IMR-90 (cell line): Measurements from ENCODE around the gene SEPTIN5. TPM values are rescaled to one million over a fixed set of nuclear protein-coding genes. Genes with fewer than 3 reads are reported as not detected.

Experiments used
- ATAC-seq: fragments of 200-7000 bp; cut with Tn5 transposase; 2 replicates; pipeline ENCODE4 v1.9.1; 2020; ENCODE audit warnings: low read depth, mild to moderate bottlenecking, moderate library complexity
- BruUV-seq: library from RNA; stranded (reverse); fragments of 400-500 nt; replicated peaks from 2 replicates; lab custom pipeline; 2021; lab: Mats Ljungman, UMichigan
- CTCF ChIA-PET: fragments of 300-600 bp; formaldehyde crosslinking; extraction: SDS; loops from one replicate; lab custom pipeline; 2021; ENCODE audit warnings: antibody characterized with exemption; lab: Yijun Ruan, JAX
- POLR2A ChIA-PET: fragments of 300-600 bp; sonication (Branson Sonifier 250); formaldehyde crosslinking; loops from one replicate; lab custom pipeline; 2022; ENCODE audit warnings: antibody characterized with exemption; ENCODE audit not compliant: unreplicated experiment; lab: Charles Lee
- DNase-seq: peaks from one replicate; pipeline ENCODE4 v3.0.0; 2013
- H2AFZ ChIP-seq: replicated peaks from 2 replicates; pipeline ENCODE3; 2013; ENCODE audit warnings: low read length, mild to moderate bottlenecking; ENCODE audit not compliant: poor library complexity
- H2AK5ac ChIP-seq: 2 replicates; pipeline ENCODE4 v1.6.1; 2013; ENCODE audit warnings: low read depth, low read length, inconsistent platforms
- H2AK9ac ChIP-seq: replicated peaks from 2 replicates; pipeline ENCODE3; 2013; ENCODE audit warnings: mild to moderate bottlenecking, low read depth, low read length, moderate library complexity; ENCODE audit not compliant: poor library complexity
- H2BK120ac ChIP-seq: 2 replicates; pipeline ENCODE4 v1.6.1; 2013; ENCODE audit warnings: low read depth, low read length, inconsistent platforms
- H2BK15ac ChIP-seq: 3 replicates; pipeline ENCODE4 v1.6.1; 2013; ENCODE audit warnings: low read depth, low read length, inconsistent platforms
- H2BK20ac ChIP-seq: 2 replicates; pipeline ENCODE4 v1.6.1; 2013; ENCODE audit warnings: low read depth, mild to moderate bottlenecking, inconsistent platforms, low read length, moderate library complexity
- H2BK5ac ChIP-seq: 2 replicates; pipeline ENCODE4 v1.6.1; 2013; ENCODE audit warnings: mild to moderate bottlenecking, low read depth, low read length, inconsistent platforms; ENCODE audit not compliant: poor library complexity, severe bottlenecking
- H3K14ac ChIP-seq: replicated peaks from 2 replicates; pipeline ENCODE4 v1.6.1; 2013; ENCODE audit warnings: low read depth, low read length, inconsistent platforms
- H3K18ac ChIP-seq: 2 replicates; pipeline ENCODE4 v1.6.1; 2013; ENCODE audit warnings: low read depth, low read length, control low read depth
- H3K23ac ChIP-seq: 2 replicates; pipeline ENCODE4 v1.6.1; 2013; ENCODE audit warnings: low read depth, low read length, inconsistent platforms
- H3K27ac ChIP-seq: 2 replicates; pipeline ENCODE4 v1.5.1; 2013; ENCODE audit warnings: mild to moderate bottlenecking, control low read depth, low read length; ENCODE audit not compliant: insufficient read depth
- H3K27me3 ChIP-seq: 2 replicates; pipeline ENCODE4 v1.6.1; 2013; ENCODE audit warnings: low read length; ENCODE audit not compliant: control insufficient read depth, insufficient read depth
- H3K36me3 ChIP-seq: 2 replicates; pipeline ENCODE4 v1.6.1; 2013; ENCODE audit warnings: low read length, mixed read lengths; ENCODE audit not compliant: control insufficient read depth, insufficient read depth
- H3K4ac ChIP-seq: 2 replicates; pipeline ENCODE4 v1.6.1; 2013; ENCODE audit warnings: low read depth, low read length, inconsistent platforms
- H3K4me1 ChIP-seq: 2 replicates; pipeline ENCODE4 v1.6.1; 2013; ENCODE audit warnings: low read length, mixed read lengths; ENCODE audit not compliant: control insufficient read depth, insufficient read depth
- H3K4me2 ChIP-seq: 2 replicates; pipeline ENCODE4 v1.6.1; 2013; ENCODE audit warnings: low read depth, mild to moderate bottlenecking, control low read depth, low read length, moderate library complexity
- H3K4me3 ChIP-seq: 2 replicates; pipeline ENCODE4 v1.5.1; 2013; ENCODE audit warnings: low read depth, mild to moderate bottlenecking, control low read depth, low read length, moderate library complexity; ENCODE audit not compliant: insufficient read depth
- H3K56ac ChIP-seq: 2 replicates; pipeline ENCODE4 v1.6.1; 2013; ENCODE audit warnings: low read length, inconsistent platforms; ENCODE audit not compliant: insufficient read depth; ENCODE audit errors: extremely low read depth
- H3K79me1 ChIP-seq, 2 experiments: 2 replicates each; pipeline ENCODE4 v1.6.1; 2013; ENCODE audit warnings: low read length in 2 of 2, inconsistent platforms in 1 of 2, low read depth in 1 of 2
- H3K9ac ChIP-seq: 2 replicates; pipeline ENCODE4 v1.6.1; 2013; ENCODE audit warnings: low read depth, low read length, control low read depth
- H3K9me1 ChIP-seq: 2 replicates; pipeline ENCODE4 v1.6.1; 2013; ENCODE audit warnings: low read length, inconsistent platforms; ENCODE audit not compliant: insufficient read depth
- H3K9me3 ChIP-seq: 2 replicates; pipeline ENCODE4 v1.6.1; 2013; ENCODE audit warnings: low read length; ENCODE audit not compliant: control insufficient read depth, insufficient read depth
- H4K20me1 ChIP-seq: 2 replicates; pipeline ENCODE4 v1.6.1; 2013; ENCODE audit warnings: low read length, inconsistent platforms; ENCODE audit not compliant: insufficient read depth
- H4K5ac ChIP-seq: 2 replicates; pipeline ENCODE4 v1.6.1; 2013; ENCODE audit warnings: mild to moderate bottlenecking, low read depth, low read length, control low read depth
- H4K8ac ChIP-seq, 2 experiments: 2 replicates each; pipeline ENCODE4 v1.6.1; 2013; ENCODE audit warnings: low read depth in 2 of 2, low read length in 2 of 2, control low read depth in 1 of 2, inconsistent platforms in 1 of 2
- H4K91ac ChIP-seq: 2 replicates; pipeline ENCODE4 v1.6.1; 2013; ENCODE audit warnings: low read depth, low read length, inconsistent platforms; ENCODE audit not compliant: insufficient read depth
- CEBPB ChIP-seq: IDR thresholded peaks from 2 replicates; pipeline ENCODE4 v1.6.1; 2012; ENCODE audit warnings: low read depth, low read length, improper control_type of control experiment
- WGBS, 2 experiments: methylation state at CpG; one replicate each; pipeline versions ENCODE4 v1.1.5 to v1.1.7; 2013; ENCODE audit warnings: missing lambda C conversion rate in 2 of 2; ENCODE audit not compliant: insufficient read length in 1 of 2; ENCODE audit errors: extremely low coverage in 2 of 2; 5-methylcytosine and 5-hydroxymethylcytosine counted together
- dilution Hi-C: fragments of 300-500 bp; cut with HindIII; formaldehyde crosslinking; loops from one replicate; pipeline ENCODE4 v1.14.3; 2018; ENCODE audit warnings: low sequenced_read_pairs; ENCODE audit not compliant: unreplicated experiment
- in situ Hi-C: fragments of 300-500 bp; cut with MboI; formaldehyde crosslinking; loops from 3 replicates; pipeline ENCODE4 v1.14.3; 2019; ENCODE audit warnings: low sequenced_read_pairs, inconsistent platforms, mixed read lengths
- intact Hi-C: fragments of 100-400 bp; cut with micrococcal nuclease; formaldehyde crosslinking; loops from 2 replicates; pipeline ENCODE4 v1.10.0; 2022
- polyA plus RNA-seq, 3 experiments: library from polyadenylated mRNA; depleted of rRNA; stranded (reverse); fragments of >200 nt; gene quantifications; 2 replicates each; pipeline ENCODE4 v1.2.3, GENCODE V29; 2012; ENCODE audit warnings: low replicate concordance in 1 of 3
- total RNA-seq: library from RNA; depleted of rRNA; stranded (reverse); fragments of >200 nt; gene quantifications from 2 replicates; pipeline ENCODE4 v1.2.3, GENCODE V29; 2012

Gene SEPTIN5
- total and polyA plus RNA-seq, 2 of the 4 experiments (the other 2 are of a cell fraction) = 16.8 to 20.7 TPM

- Histone ChIP-seq H4K91ac (no peak overlapping the region), H3K9me3 (no peaks in the 10 kb centered on the region), H3K23ac (no peak overlapping the region), H2AFZ (peak overlapping the region; percentile 58), H3K4me2 (no peak overlapping the region), H4K20me1 (no peaks in the 10 kb centered on the region), H3K14ac (no peak overlapping the region), H4K5ac (no peak overlapping the region), H2AK5ac (no peak overlapping the region), H2AK9ac (no peak overlapping the region), H3K4me3 (no peak overlapping the region), H4K8ac (no peak overlapping the region), H3K27ac (no peak overlapping the region), H3K9ac (no peak overlapping the region), H2BK20ac (no peak overlapping the region), H3K79me1 (no peaks in the 10 kb centered on the region), H3K36me3 (no peaks in the 10 kb centered on the region), H3K9me1 (no peaks in the 10 kb centered on the region; the same call in 1 of the 2 replicates), H2BK120ac (no peak overlapping the region), H3K56ac (no peak overlapping the region), H2BK15ac (no peak overlapping the region), H3K4ac (no peak overlapping the region), H2BK5ac (no peak overlapping the region), H3K4me1 (no peaks in the 10 kb centered on the region; the same call in 1 of the 2 replicates), H3K27me3 (peaks cover 5% of the 10 kb centered on the region; the same call in 1 of the 2 replicates), H3K18ac (no peak overlapping the region)
- CTCF ChIA-PET = no interaction called here
- intact Hi-C loops (no loop called here), in situ Hi-C loops (no loop called here), dilution Hi-C loops (no loop called here)
- ATAC-seq (no peak), DNase-seq (no peak)
- no TSS peak for BruUV-seq
- WGBS, 2 experiments = 93% methylated on average over 6 of the region's 12 CpGs; no CpG with 5 or more reads in 1 of the 2 experiments
- no peak for TF ChIP-seq CEBPB
- POLR2A ChIA-PET = no interaction called here
Measured at GRCh38 chr22:19693981-19694670, 20.2 kb upstream of the SEPTIN5 start.
